Activated CD4-positive, alpha-beta memory T cell treated with anti-CD3 and anti-CD28 coated beads, Interleukin-2, amount 10 ng/mL, durations not matched to agents 7 days and 5 days (primary cell): ENCODE measurements around the gene DEFB127. TPM values are rescaled to one million over a fixed set of nuclear protein-coding genes. Genes with fewer than 3 reads are reported as not detected.
"Not testable (repeated sequence)": the region's sequence is repeated elsewhere in the genome, so short reads cannot be mapped to it uniquely, and the experiment has no call there.

Experiments used
- CTCF ChIA-PET: fragments of 350-600 bp; sonication (Branson Sonifier 250); formaldehyde crosslinking; loops from one replicate; lab custom pipeline; 2021; ENCODE audit warnings: antibody characterized with exemption, inconsistent platforms; lab: Charles Lee
- POLR2A ChIA-PET: fragments of 350-600 bp; sonication (Branson Sonifier 250); formaldehyde crosslinking; loops from one replicate; lab custom pipeline; 2021; ENCODE audit warnings: antibody characterized with exemption; lab: Charles Lee
- DNase-seq: peaks from one replicate; pipeline ENCODE4 v3.0.0-alpha.2; 2020
- H3K27ac Mint-ChIP-seq: one replicate; pipeline ENCODE4 v1.8.0; 2021; ENCODE audit warnings: mild to moderate bottlenecking, mixed read lengths
- H3K27me3 Mint-ChIP-seq: one replicate; pipeline ENCODE4 v1.8.0; 2021; ENCODE audit warnings: mixed read lengths
- H3K36me3 Mint-ChIP-seq: one replicate; pipeline ENCODE4 v1.8.0; 2021; ENCODE audit warnings: low read depth, mixed read lengths
- H3K4me1 Mint-ChIP-seq: one replicate; pipeline ENCODE4 v1.8.0; 2021; ENCODE audit warnings: mixed read lengths
- H3K4me3 Mint-ChIP-seq: one replicate; pipeline ENCODE4 v1.8.0; 2021; ENCODE audit warnings: mild to moderate bottlenecking, mixed read lengths
- H3K9me3 Mint-ChIP-seq: one replicate; pipeline ENCODE4 v1.8.0; 2021; ENCODE audit warnings: mixed read lengths
- total RNA-seq, 2 experiments: library from RNA; stranded (reverse); gene quantifications; one replicate each; pipeline ENCODE4 v1.2.3, GENCODE V29; 2021

DEFB127 gene
- total RNA-seq, 2 experiments from 2014 or later, result not detected

DNA sequence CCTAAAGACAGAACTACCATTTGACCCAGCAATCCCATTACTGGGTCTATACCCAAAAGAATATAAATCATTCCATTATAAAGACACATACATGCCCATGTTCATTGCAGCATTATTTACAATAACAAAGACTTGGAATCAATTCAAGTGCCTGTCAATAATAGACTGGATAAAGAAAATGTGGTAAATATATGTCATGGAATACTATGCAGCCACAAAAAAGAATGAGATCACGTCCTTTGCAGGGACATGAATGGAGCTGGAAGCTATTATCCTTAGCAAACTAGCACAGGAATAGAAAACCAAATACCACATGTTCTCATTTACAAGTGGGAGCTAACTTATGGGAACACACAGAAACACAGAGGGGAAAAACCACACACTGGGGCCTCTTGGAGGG is 41.0 kb downstream of the DEFB127 start:
- no peak overlapping the region for H3K27ac Mint-ChIP-seq
- POLR2A ChIA-PET, result interaction anchor here (0.6 kb wide), 1 partner anchor 26 kb away, joined by 3 read pairs; no protein-coding TSS in a partner anchor
- peaks cover 18% of the 10 kb centered on the region for H3K27me3 Mint-ChIP-seq
- H3K36me3 Mint-ChIP-seq, result no peaks in the 10 kb centered on the region
- H3K4me1 Mint-ChIP-seq, result peaks cover 4% of the 10 kb centered on the region
- H3K4me3 Mint-ChIP-seq, result no peak overlapping the region
- CTCF ChIA-PET, result no interaction called here
- no peak for DNase-seq
- no peaks in the 10 kb centered on the region for H3K9me3 Mint-ChIP-seq

DNA sequence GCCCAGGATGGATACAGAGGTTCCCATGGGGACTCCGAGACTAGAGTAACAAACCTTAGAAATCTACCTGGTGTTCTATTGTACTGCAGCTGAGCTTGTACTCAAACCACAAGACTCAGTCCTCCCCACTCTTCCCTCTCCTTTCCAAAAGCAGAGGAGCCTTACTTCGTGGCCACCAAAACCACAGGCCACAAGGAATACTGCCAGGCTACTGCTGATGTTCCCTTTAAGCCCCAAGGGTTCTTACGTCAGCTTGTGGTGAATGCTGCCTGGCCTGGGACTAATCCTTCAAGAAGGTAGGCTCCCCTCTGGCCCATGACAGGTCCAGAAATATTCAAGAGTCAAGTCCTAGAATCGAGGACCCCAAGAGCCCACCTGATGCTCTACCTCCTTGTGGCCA is 42.7 kb downstream of the DEFB127 start:
- CTCF ChIA-PET, result interaction anchor here (0.7 kb wide), 1 partner anchor 130 kb away, joined by 3 read pairs; no protein-coding TSS in a partner anchor
- Mint-ChIP-seq H3K4me3 (no peak overlapping the region), H3K9me3 (no peaks in the 10 kb centered on the region), H3K27me3 (peaks cover 25% of the 10 kb centered on the region), H3K27ac (no peak overlapping the region), H3K4me1 (peaks cover 4% of the 10 kb centered on the region), H3K36me3 (no peaks in the 10 kb centered on the region)
- POLR2A ChIA-PET, result no interaction called here
- DNase-seq, result no peak

GRCh38 chr20:203630-204029 is 46.4 kb downstream of the DEFB127 start:
- CTCF ChIA-PET, H3K27ac Mint-ChIP-seq, DNase-seq, POLR2A ChIA-PET, H3K4me3 Mint-ChIP-seq, H3K36me3 Mint-ChIP-seq, H3K9me3 Mint-ChIP-seq, H3K4me1 Mint-ChIP-seq: not testable (repeated sequence)
- H3K27me3 Mint-ChIP-seq, result peaks cover 19% of the 10 kb centered on the region

Other genes starting within 250 kb of the DEFB127 start
- not detected for gene DEFB125, start 69.8 kb upstream of the DEFB127 start, total RNA-seq
- not detected for gene DEFB126, start 14.9 kb upstream of the DEFB127 start, total RNA-seq
- not detected for gene DEFB128, start 32.3 kb downstream of the DEFB127 start, total RNA-seq
- not detected for gene DEFB129, start 69.8 kb downstream of the DEFB127 start, total RNA-seq
- gene DEFB132, start 100.3 kb downstream of the DEFB127 start, total RNA-seq, result not detected
- 1 to 10 TPM; 5.9 to 6.0 TPM for gene C20orf96, start 133.3 kb downstream of the DEFB127 start, total RNA-seq
- gene ZCCHC3, start 140.1 kb downstream of the DEFB127 start, total RNA-seq, result 10 to 100 TPM; 23.5 to 23.9 TPM
- 1 to 10 TPM; 2.9 to 3.2 TPM for gene SOX12, start 168.1 kb downstream of the DEFB127 start, total RNA-seq
- gene NRSN2, start 189.7 kb downstream of the DEFB127 start, total RNA-seq, result 1 to 10 TPM; 1.8 to 2.7 TPM
- 10 to 100 TPM; 28.3 to 28.9 TPM for gene TRIB3, start 223.3 kb downstream of the DEFB127 start, total RNA-seq